HG03521 (cell line): Measurements from ENCODE around the gene CUBN.

ENCODE experiments used
- ATAC-seq: cut with Tn5 transposase; IDR thresholded peaks from one replicate; pipeline ENCODE4 v1.9.1; 2021; ENCODE audit warnings: mild to moderate bottlenecking, moderate library complexity; ENCODE audit not compliant: unreplicated experiment

The CUBN gene

GRCh38 chr10:16803464-16803863 lies 326.1 kb downstream of the CUBN start:
- no peak for ATAC-seq

GRCh38 chr10:16799621-16800020 lies 330.0 kb downstream of the CUBN start:
- peak; percentile 76 for ATAC-seq

GRCh38 chr10:16798571-16798970 lies 331.0 kb downstream of the CUBN start:
- ATAC-seq = no peak

GRCh38 chr10:16795410-16796073 lies 334.1 kb downstream of the CUBN start:
- no peak for ATAC-seq

GRCh38 chr10:16794005-16794404 lies 335.6 kb downstream of the CUBN start:
- no peak for ATAC-seq

GRCh38 chr10:16792675-16793074 lies 336.9 kb downstream of the CUBN start:
- ATAC-seq = no peak

GRCh38 chr10:16789765-16790164 lies 339.8 kb downstream of the CUBN start:
- no peak for ATAC-seq

- no peak for ATAC-seq
Observed at GRCh38 chr10:16789261-16789660, 340.4 kb downstream of the CUBN start.

- ATAC-seq = no peak
Observed at GRCh38 chr10:16788778-16789177, 340.8 kb downstream of the CUBN start.

- peak; percentile 30 for ATAC-seq
Observed at GRCh38 chr10:16788125-16788524, 341.5 kb downstream of the CUBN start.

GRCh38 chr10:16787361-16787791 lies 342.2 kb downstream of the CUBN start:
- peak; percentile 75 for ATAC-seq

- no peak for ATAC-seq
Observed at GRCh38 chr10:16780338-16780880, 349.2 kb downstream of the CUBN start.

- ATAC-seq = no peak
Observed at GRCh38 chr10:16779384-16779915, 350.2 kb downstream of the CUBN start.

GRCh38 chr10:16777473-16778370 lies 351.9 kb downstream of the CUBN start:
- ATAC-seq = no peak

GRCh38 chr10:16776896-16777295 lies 352.7 kb downstream of the CUBN start:
- ATAC-seq = no peak
